Small intestine (tissue), 16 donors: ENCODE results near the gene VPS13D. TPM values are rescaled to one million over a fixed set of nuclear protein-coding genes. Genes with fewer than 3 reads are reported as not detected.

Experiments used
- DNase-seq, 2 donors: peaks; one replicate each; pipeline versions ENCODE4 v3.0.0 to v3.0.0-alpha.2; 2013
- FAIRE-seq: peaks from 2 replicates; lab custom pipeline; 2012; peaks lifted over from hg19 to GRCh38; lab: Jason Lieb, UNC
- H3K27ac ChIP-seq, 3 donors: one replicate each; pipeline ENCODE4 v1.5.1; 2013; ENCODE audit warnings: low read length in 2 of 3, mild to moderate bottlenecking in 2 of 3, control low read depth in 1 of 3, inconsistent platforms in 1 of 3, low read depth in 1 of 3, moderate library complexity in 1 of 3
- H3K27me3 ChIP-seq, 3 donors: one replicate each; pipeline ENCODE4 v1.6.1; 2013; ENCODE audit warnings: low read length in 3 of 3, inconsistent platforms in 1 of 3; ENCODE audit not compliant: control insufficient read depth in 3 of 3, insufficient read depth in 3 of 3
- H3K36me3 ChIP-seq, 3 donors: one replicate each; pipeline ENCODE4 v1.6.1; 2013; ENCODE audit warnings: low read length in 3 of 3, inconsistent platforms in 1 of 3, low read depth in 1 of 3, mild to moderate bottlenecking in 1 of 3, moderate library complexity in 1 of 3; ENCODE audit not compliant: control insufficient read depth in 3 of 3, insufficient read depth in 2 of 3
- H3K4me1 ChIP-seq, 3 donors: one replicate each; pipeline ENCODE4 v1.6.1; 2013; ENCODE audit warnings: low read length in 2 of 3, inconsistent platforms in 1 of 3, low read depth in 1 of 3, mild to moderate bottlenecking in 1 of 3, moderate library complexity in 1 of 3; ENCODE audit not compliant: control insufficient read depth in 3 of 3, insufficient read depth in 2 of 3
- H3K4me3 ChIP-seq, 3 donors: one replicate each; pipeline ENCODE4 v1.5.1; 2013; ENCODE audit warnings: low read length in 3 of 3, control low read depth in 1 of 3, inconsistent platforms in 1 of 3, low read depth in 1 of 3, mild to moderate bottlenecking in 1 of 3, moderate library complexity in 1 of 3
- H3K9me3 ChIP-seq, 2 donors: one replicate each; pipeline ENCODE4 v1.6.1; 2013; ENCODE audit warnings: low read depth in 1 of 2, low read length in 1 of 2; ENCODE audit not compliant: control insufficient read depth in 2 of 2, insufficient read depth in 1 of 2
- WGBS, 3 donors: extraction: QIAGEN DNeasy Blood & Tissue Kit; methylation state at CpG; one replicate each; pipeline ENCODE4 v1.1.7; 2013; 5-methylcytosine and 5-hydroxymethylcytosine counted together
- long read RNA-seq, 10 donors: transcript quantifications; one replicate each; lab custom pipeline, GENCODE V29; 2026
- polyA plus RNA-seq, 4 donors: library from polyadenylated mRNA; stranded (reverse) in 3 of 4; unstranded in 1 of 4; fragments of 200-250 nt in 3 of 4; fragments of 120-200 nt in 1 of 4; gene quantifications; one replicate each; pipeline versions ENCODE4 v1.2.1 to v1.2.3, GENCODE V29; 2013
- donor health status: healthy with polysubstance abuse.
- donor health status: control.
- donor health status: control.
- donor health status: Bipolar disorder and iron deficiency.
- donor health status: healthy.

The VPS13D gene, protein sequence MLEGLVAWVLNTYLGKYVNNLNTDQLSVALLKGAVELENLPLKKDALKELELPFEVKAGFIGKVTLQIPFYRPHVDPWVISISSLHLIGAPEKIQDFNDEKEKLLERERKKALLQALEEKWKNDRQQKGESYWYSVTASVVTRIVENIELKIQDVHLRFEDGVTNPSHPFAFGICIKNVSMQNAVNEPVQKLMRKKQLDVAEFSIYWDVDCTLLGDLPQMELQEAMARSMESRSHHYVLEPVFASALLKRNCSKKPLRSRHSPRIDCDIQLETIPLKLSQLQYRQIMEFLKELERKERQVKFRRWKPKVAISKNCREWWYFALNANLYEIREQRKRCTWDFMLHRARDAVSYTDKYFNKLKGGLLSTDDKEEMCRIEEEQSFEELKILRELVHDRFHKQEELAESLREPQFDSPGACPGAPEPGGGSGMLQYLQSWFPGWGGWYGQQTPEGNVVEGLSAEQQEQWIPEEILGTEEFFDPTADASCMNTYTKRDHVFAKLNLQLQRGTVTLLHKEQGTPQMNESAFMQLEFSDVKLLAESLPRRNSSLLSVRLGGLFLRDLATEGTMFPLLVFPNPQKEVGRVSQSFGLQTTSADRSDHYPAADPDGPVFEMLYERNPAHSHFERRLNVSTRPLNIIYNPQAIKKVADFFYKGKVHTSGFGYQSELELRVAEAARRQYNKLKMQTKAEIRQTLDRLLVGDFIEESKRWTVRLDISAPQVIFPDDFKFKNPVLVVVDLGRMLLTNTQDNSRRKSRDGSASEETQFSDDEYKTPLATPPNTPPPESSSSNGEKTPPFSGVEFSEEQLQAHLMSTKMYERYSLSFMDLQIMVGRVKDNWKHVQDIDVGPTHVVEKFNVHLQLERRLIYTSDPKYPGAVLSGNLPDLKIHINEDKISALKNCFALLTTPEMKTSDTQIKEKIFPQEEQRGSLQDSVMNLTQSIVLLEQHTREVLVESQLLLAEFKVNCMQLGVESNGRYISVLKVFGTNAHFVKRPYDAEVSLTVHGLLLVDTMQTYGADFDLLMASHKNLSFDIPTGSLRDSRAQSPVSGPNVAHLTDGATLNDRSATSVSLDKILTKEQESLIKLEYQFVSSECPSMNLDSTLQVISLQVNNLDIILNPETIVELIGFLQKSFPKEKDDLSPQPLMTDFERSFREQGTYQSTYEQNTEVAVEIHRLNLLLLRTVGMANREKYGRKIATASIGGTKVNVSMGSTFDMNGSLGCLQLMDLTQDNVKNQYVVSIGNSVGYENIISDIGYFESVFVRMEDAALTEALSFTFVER (N-terminal part only)
- 10 to 100 TPM; 15.9 to 21.5 (median 17.7) TPM for polyA plus RNA-seq
- long read RNA-seq, donor 1 = 0 reads
- long read RNA-seq, donor 2 = 0 reads
- long read RNA-seq, donor 3, partial matches to known transcripts = 16 of 16 reads
- long read RNA-seq, donor 3, other reads (novel, unspliced or antisense) = 0 of 16 reads
- long read RNA-seq, donor 4 = 0 reads
- long read RNA-seq, donor 5 = 0 reads
- long read RNA-seq, donor 6 = 0 reads
- long read RNA-seq, donor 7 = 0 reads
- long read RNA-seq, donor 8 = 0 reads
- long read RNA-seq, donor 9 = 0 reads
- long read RNA-seq, donor 10, partial matches to known transcripts = 0 of 1 reads
- long read RNA-seq, donor 10, other reads (novel, unspliced or antisense) = 0 of 1 reads

DNA sequence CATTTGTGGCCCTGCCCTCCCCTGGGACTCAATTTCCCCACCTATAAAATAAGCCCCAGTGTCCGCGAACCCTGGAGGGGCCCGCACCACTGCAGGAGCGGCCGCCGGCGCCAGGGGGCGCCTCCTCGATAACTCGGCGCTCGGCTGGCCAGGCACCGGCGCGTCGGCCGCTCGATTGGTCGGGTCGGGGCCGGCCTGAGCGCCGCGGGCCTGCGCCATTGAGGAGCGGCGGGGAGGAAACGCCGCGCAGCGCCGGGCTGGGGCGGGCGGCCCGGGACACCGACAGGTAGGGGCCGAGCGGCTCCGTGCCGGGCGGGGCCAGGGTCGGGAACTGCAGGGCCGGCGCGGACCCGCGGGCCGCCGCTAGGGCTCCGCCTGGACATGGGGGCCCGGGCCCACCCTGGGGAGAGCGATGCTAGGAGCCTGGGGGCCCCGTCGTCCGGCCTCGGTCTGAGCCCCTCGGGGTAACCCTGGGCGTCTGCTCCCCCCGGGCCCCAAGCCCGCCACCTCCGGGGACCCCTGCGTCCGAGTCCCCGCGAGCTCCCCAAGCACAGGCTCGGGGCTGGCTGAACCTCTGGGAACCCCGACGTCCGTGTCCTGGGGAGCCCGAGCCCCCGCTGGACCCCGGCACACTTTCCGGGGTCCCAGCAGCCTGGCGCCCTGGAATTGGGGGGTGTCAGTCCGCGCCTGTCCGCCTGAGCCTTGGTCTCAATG is at the start of gene VPS13D:
VPS13D (plus strand) TSS at position 196 of the 714 bp plus-strand sequence. CDS start 4,237 bp downstream, outside the sequence.
- peak within 1 kb of the TSS; percentile 4 to 94 (median 86) for H3K27ac ChIP-seq
- H3K4me1 ChIP-seq = peaks cover 2 to 7% (median 2%) of the 10 kb centered on the region in 3 donors
- FAIRE-seq (no peak), DNase-seq (peak; percentile 80 to 91)
- WGBS, 3 donors = 0 to 1% (median 1%) methylated on average over 47 to 77 of the region's 77 CpGs
- H3K4me3 ChIP-seq = peak within 1 kb of the TSS; percentile 96 to 100 (median 99)
- H3K27me3 ChIP-seq = no peaks in the 10 kb centered on the region
- no peaks in the 10 kb centered on the region for H3K9me3 ChIP-seq
- no peaks in the 10 kb centered on the region for H3K36me3 ChIP-seq

DNA sequence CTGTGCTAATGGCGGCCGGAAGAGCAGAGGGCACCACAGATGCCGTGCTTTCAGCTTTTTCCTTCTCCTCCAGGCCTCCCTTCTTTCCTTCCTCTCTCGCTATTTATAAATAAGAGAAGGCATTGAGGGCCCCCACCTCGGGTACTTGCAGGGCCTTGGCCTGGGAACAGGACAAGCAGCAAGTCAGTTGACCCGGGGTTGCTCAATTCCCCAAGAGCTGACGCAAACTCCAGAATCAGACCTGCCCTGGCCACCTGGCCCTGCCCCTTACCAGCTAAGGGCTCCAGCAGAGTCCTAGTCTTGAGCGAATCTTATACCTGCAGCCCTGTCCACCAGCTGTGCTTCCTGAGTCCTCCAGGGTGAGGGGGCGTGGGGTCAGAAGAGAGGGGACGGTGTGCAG is 49.5 kb upstream of the VPS13D start:
- no peak for FAIRE-seq
- no peaks in the 10 kb centered on the region for H3K27me3 ChIP-seq
- H3K27ac ChIP-seq = peak overlapping the region in 1 of 3 donors; percentile 43
- no peak overlapping the region for H3K4me3 ChIP-seq
- H3K36me3 ChIP-seq = peaks cover 3 to 35% (median 5%) of the 10 kb centered on the region in 3 donors
- 80 to 94% (median 82%) methylated on average over 10 of the region's 10 CpGs for WGBS, 3 donors
- H3K9me3 ChIP-seq = no peaks in the 10 kb centered on the region
- peak in 1 of 2 donors; percentile 55 for DNase-seq
- H3K4me1 ChIP-seq = peaks cover 0 to 24% (median 6%) of the 10 kb centered on the region in 3 donors

DNA sequence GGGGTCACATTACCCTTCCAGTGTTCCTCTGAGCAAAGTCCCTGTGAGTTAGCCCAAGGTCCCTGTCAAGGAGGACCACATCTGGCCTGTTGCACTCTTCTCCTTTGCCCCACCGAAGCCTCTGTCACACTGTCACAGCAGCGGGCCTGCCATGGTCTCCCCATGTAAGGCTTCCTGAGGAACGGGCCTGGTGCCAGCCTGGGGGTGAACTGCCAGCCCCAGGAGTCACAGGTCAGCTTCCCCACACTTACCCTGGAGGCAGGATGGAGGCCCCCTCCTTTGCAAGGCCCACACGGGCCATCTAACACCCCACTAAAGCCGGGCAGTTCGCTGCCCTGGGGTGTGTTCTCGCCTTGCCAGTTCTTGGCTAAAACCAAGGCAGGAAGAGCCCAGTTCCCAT is 48.9 kb upstream of the VPS13D start:
- no peak for DNase-seq
- Histone ChIP-seq H3K36me3 (peaks cover 3 to 35% (median 5%) of the 10 kb centered on the region in 3 donors), H3K27ac (peak overlapping the region in 1 of 3 donors; percentile 43), H3K4me3 (no peak overlapping the region), H3K9me3 (no peaks in the 10 kb centered on the region), H3K27me3 (no peaks in the 10 kb centered on the region), H3K4me1 (peaks cover 2 to 26% (median 10%) of the 10 kb centered on the region in 3 donors)
- FAIRE-seq = no peak
- 77 to 85% (median 84%) methylated on average over 7 of the region's 7 CpGs for WGBS, 3 donors

DNA sequence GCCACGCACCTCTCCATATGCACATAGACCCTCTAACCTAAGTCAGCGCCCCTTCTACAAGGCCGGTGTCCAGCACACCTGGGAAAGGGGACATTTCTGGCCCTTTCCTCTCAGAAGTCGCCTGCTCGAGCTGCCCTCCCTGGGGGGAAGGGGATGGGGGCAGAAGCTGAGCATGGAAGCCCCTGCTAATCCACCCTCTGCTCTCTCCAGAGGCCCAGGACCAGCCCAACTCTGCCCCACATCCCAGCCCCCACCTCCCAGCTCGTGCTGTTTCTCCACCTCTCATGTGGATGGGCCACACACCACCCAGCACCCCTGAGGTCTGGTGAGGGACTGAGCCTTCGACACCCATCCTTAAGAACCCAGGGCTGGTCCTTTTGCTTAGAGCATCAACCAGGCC is 48.3 kb upstream of the VPS13D start:
- H3K27ac ChIP-seq = peak overlapping the region in 1 of 3 donors; percentile 30
- no peak overlapping the region for H3K4me3 ChIP-seq
- no peaks in the 10 kb centered on the region for H3K27me3 ChIP-seq
- peaks cover 6 to 32% (median 10%) of the 10 kb centered on the region in 3 donors for H3K4me1 ChIP-seq
- WGBS, 3 donors = 93 to 100% (median 97%) methylated on average over 7 of the region's 7 CpGs
- H3K36me3 ChIP-seq = peaks cover 3 to 38% (median 5%) of the 10 kb centered on the region in 3 donors
- FAIRE-seq (no peak), DNase-seq (no peak)
- H3K9me3 ChIP-seq = no peaks in the 10 kb centered on the region

DNA sequence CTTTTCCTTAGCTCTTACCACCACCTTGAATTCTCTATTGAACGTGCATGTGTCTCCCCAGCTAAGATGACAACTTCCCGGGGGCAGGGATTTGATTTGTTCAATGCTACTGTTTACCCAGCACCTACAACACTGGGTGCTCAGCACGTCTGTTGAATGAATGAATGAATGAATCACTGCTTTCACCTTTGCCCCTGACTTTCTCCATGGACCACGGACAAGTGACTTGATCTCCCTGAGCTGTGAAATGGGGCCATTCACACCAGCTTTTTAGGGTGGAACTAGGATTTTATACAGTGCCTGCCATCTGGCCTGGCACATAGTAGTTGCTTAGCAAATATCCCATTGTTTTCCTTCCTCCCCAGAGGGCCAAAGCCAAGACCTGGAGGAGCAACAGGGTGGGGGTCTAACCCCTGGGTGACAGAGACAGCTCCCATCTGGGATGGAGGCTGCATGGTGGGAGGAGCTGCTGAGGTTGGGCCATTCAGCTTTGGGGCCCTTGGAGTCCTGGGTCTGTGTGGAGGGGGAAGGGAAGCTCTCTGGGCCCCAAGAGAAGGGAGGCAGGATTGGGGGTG is 47.3 kb upstream of the VPS13D start:
- FAIRE-seq (no peak), DNase-seq (no peak)
- no peaks in the 10 kb centered on the region for H3K9me3 ChIP-seq
- peak overlapping the region in 1 of 3 donors; percentile 30 for H3K27ac ChIP-seq
- H3K27me3 ChIP-seq = no peaks in the 10 kb centered on the region
- peaks cover 3 to 36% (median 5%) of the 10 kb centered on the region in 3 donors for H3K36me3 ChIP-seq
- no peak overlapping the region for H3K4me3 ChIP-seq
- WGBS, 3 donors = 45 to 63% (median 59%) methylated on average over 4 of the region's 4 CpGs
- peaks cover 6 to 41% (median 8%) of the 10 kb centered on the region in 3 donors for H3K4me1 ChIP-seq

DNA sequence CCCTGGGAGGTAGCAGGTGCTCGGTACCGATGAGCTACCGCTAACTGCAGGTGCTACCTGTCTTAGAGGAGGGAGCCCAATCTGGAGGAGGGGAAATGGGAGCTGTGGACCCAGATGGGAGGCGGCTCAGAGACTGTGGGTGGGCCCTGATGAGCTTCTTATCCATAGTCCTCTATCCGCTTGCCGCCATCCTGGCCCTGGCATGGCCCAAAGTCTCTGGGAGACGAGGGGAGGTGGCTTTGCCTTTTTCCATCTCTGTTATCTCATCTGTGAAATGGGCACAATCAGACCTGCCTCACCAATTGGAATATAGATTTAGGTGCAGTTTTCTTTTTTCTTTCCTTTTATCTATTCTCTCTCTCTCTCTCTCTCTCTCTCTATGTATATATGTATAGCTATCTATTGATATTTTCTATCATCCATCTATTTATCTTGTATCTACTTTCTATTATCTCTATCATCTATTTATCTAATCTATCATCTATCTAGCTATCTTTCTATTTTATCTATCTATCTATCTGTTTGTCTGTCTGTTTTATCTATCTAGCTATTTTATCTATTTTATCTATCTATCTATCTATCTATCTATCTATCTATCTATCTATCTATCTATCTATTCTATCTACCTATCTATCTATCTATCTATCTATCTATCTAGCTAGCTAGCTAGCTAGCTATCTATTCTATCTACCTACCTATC is 46.6 kb upstream of the VPS13D start:
- Histone ChIP-seq H3K4me3 (no peak overlapping the region), H3K4me1 (peaks cover 10 to 44% (median 13%) of the 10 kb centered on the region in 3 donors), H3K9me3 (no peaks in the 10 kb centered on the region), H3K27ac (peak overlapping the region in 2 of 3 donors; percentile 30 to 80), H3K36me3 (peaks cover 3 to 34% (median 5%) of the 10 kb centered on the region in 3 donors), H3K27me3 (no peaks in the 10 kb centered on the region)
- DNase-seq = no peak
- 93 to 94% (median 93%) methylated on average over 7 of the region's 7 CpGs for WGBS, 3 donors
- FAIRE-seq = no peak
